Heart right ventricle (tissue), 16 donors: ENCODE data around the gene SLC12A1. TPM values are rescaled to one million over a fixed set of nuclear protein-coding genes. Genes with fewer than 3 reads are reported as not detected.

Experiments used
- ATAC-seq, 8 donors: fragments of 200-7000 bp; cut with Tn5 transposase; one replicate each; pipeline ENCODE4 v1.9.1; 2020; ENCODE audit warnings: mild to moderate bottlenecking in 8 of 8, moderate library complexity in 8 of 8, moderate number of reproducible peaks in 1 of 8
- DNase-seq, 2 donors: peaks; one replicate each; pipeline ENCODE4 v3.0.0-alpha.2; 2020
- H3K27ac ChIP-seq, 10 donors: fragments of 200-600 bp; sonication (generic) in 2 of 10; one replicate each; pipeline versions ENCODE4 v1.5.0 to v1.8.0; 2020 to 2022; ENCODE audit warnings: mild to moderate bottlenecking in 3 of 10
- H3K27me3 ChIP-seq, 7 donors: fragments of 200-600 bp; one replicate each; pipeline ENCODE4 v1.8.0; 2021 to 2022; ENCODE audit warnings: mild to moderate bottlenecking in 2 of 7
- H3K36me3 ChIP-seq, 9 donors: fragments of 200-600 bp; sonication (generic) in 1 of 9; one replicate each; pipeline versions ENCODE4 v1.5.0 to v1.8.0; 2020 to 2022; ENCODE audit warnings: mild to moderate bottlenecking in 2 of 9
- H3K4me1 ChIP-seq, 9 donors: fragments of 200-600 bp; sonication (generic) in 1 of 9; one replicate each; pipeline versions ENCODE4 v1.5.0 to v1.8.0; 2020 to 2022; ENCODE audit warnings: mild to moderate bottlenecking in 4 of 9
- H3K4me3 ChIP-seq, 10 donors: fragments of 200-600 bp; sonication (generic) in 2 of 10; one replicate each; pipeline versions ENCODE4 v1.5.0 to v1.8.0; 2020 to 2022; ENCODE audit warnings: mild to moderate bottlenecking in 7 of 10, moderate library complexity in 2 of 10
- H3K9me3 ChIP-seq, 11 donors: fragments of 200-600 bp in 10 of 11; sonication (generic) in 2 of 11; one replicate each; pipeline versions ENCODE4 v1.5.0 to v1.8.0; 2013 to 2022; ENCODE audit warnings: mild to moderate bottlenecking in 2 of 11, control low read depth in 1 of 11, moderate library complexity in 1 of 11
- WGBS, 2 donors: extraction: QIAGEN DNeasy Blood & Tissue Kit; methylation state at CpG; one replicate each; pipeline ENCODE4 v1.1.7; 2013; ENCODE audit warnings: inconsistent platforms in 1 of 2; 5-methylcytosine and 5-hydroxymethylcytosine counted together
- intact Hi-C, 10 donors: fragments of 100-400 bp; cut with DNase I; formaldehyde crosslinking; loops; one replicate each; pipeline versions ENCODE4 v1.11.1 to v1.14.2; 2022
- polyA plus RNA-seq, 2 donors: library from polyadenylated mRNA; stranded (reverse); fragments of 200-250 nt; gene quantifications; one replicate each; pipeline ENCODE4 v1.2.3, GENCODE V29; 2013
- total RNA-seq, 10 donors: library from RNA; stranded (reverse); fragmentation: NEBNext Ultra II Directional in 3 of 10; extraction: Animal tissue kit (Norgen Biotek cat#: 25700) in 3 of 10; gene quantifications; one replicate each; pipeline versions ENCODE4 v1.2.1 to v1.2.4, GENCODE V29; 2021 to 2023
- TF ChIP-seq, protein P1 (sequence below), 9 donors: fragments of 200-600 bp; sonication (generic) in 2 of 9; IDR thresholded peaks; one replicate each; pipeline versions ENCODE4 v1.5.0 to v1.8.0; 2021 to 2022; ENCODE audit warnings: antibody characterized with exemption in 9 of 9, mild to moderate bottlenecking in 5 of 9, moderate library complexity in 1 of 9
- donor health status: Arrhythmogenic right ventricular cardiomyopathy.
- donor health status: ischemic (EF 13 %, LVEDD 7.1; RV severe dilation, severe dysfunction).
- donor health status: healthy with polysubstance abuse.
- donor health status: DM: no; HTN: yes; CAD: no.
- donor health status: DM: no; HTN: no; CAD: no.
- donor health status: ischemic (EF 25% LVEDD 6.9; RV normal size, moderate dysfunction).
- donor health status: ischemic (EF 25% LVEDD 5.7; RV mildly dilated, moderate dysfunction).
- donor health status: healthy.
- donor health status: DM: yes; HTN: yes; CAD: no.
- donor health status: Ischemic cardiomyopathy.
- donor health status: ischemic (EF 35%, LVEDD 5.7; RV mildly dilated, moderate dysfunction).
- donor health status: nonischemic (EF 11% LVEDD 7.7; RV severe dilation, severe dysfunction).
- donor health status: DM: yes; HTN: yes; CAD: no.
- donor health status: PGD.
- donor health status: ischemic (EF 29% LVEDD 5.4; RV normal size, mild dysfunction).
- donor health status: nonischemic (EF 23%, LVEDD 6.1; RV moderate dilation, normal function).

Gene SLC12A1
- total and polyA plus RNA-seq, 12 donors, result not detected

DNA sequence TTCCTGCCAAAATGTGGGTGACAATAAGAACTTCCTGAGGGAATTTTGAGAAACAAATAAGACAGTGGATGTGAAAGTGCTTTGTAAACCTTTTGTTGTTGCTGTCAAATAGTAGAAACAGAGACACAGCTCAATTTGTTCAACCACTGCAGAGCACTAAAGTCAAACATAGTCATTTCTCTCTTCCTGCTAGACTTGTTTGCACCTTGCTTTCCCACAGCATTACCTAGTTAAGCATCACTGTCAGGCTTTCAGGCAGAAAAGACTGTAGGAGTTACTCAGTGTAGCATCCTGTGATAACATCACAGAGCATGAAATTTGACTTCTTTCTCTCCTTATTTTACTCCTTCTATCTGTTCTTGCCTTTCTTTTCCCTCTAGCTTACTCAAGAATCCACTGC is 27.1 kb downstream of the SLC12A1 start:
- intact Hi-C loops, result no loop called here
- Histone ChIP-seq H3K27ac (no peak overlapping the region), H3K9me3 (no peaks in the 10 kb centered on the region), H3K4me1 (no peaks in the 10 kb centered on the region), H3K36me3 (no peaks in the 10 kb centered on the region), H3K27me3 (peaks cover 0 to 6% (median 0%) of the 10 kb centered on the region in 7 donors), H3K4me3 (no peak overlapping the region)
- ATAC-seq (no peak), DNase-seq (no peak)
- TF ChIP-seq, protein P1, sequence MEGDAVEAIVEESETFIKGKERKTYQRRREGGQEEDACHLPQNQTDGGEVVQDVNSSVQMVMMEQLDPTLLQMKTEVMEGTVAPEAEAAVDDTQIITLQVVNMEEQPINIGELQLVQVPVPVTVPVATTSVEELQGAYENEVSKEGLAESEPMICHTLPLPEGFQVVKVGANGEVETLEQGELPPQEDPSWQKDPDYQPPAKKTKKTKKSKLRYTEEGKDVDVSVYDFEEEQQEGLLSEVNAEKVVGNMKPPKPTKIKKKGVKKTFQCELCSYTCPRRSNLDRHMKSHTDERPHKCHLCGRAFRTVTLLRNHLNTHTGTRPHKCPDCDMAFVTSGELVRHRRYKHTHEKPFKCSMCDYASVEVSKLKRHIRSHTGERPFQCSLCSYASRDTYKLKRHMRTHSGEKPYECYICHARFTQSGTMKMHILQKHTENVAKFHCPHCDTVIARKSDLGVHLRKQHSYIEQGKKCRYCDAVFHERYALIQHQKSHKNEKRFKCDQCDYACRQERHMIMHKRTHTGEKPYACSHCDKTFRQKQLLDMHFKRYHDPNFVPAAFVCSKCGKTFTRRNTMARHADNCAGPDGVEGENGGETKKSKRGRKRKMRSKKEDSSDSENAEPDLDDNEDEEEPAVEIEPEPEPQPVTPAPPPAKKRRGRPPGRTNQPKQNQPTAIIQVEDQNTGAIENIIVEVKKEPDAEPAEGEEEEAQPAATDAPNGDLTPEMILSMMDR (IDR thresholded peaks at IDR 0.05), result no peak

DNA sequence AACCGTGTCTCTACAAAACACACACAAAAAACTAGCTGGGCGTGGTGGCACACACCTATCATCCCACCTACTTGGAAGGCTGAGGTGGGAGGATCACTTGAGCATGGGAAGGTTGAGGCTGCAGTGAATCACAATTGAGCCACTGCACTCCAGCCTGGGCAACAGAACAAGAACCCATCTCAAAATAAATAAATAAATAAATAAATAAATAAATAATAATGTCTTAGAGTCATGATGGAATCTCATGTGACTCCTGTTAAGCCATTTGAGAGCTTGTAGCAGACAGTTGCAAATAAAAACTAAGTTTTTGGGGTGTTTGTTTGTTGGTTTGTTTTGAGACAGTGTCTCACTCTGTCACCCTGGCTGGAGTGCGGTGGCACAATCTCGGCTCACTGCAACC is 33.2 kb downstream of the SLC12A1 start:
- ATAC-seq (no peak), DNase-seq (no peak)
- intact Hi-C loops, result no loop called here
- Histone ChIP-seq H3K9me3 (no peaks in the 10 kb centered on the region), H3K4me1 (no peaks in the 10 kb centered on the region), H3K27ac (no peak overlapping the region), H3K4me3 (no peak overlapping the region), H3K36me3 (no peaks in the 10 kb centered on the region), H3K27me3 (peaks cover 0 to 11% (median 0%) of the 10 kb centered on the region in 7 donors)
- 92 to 93% methylated on average over 4 of the region's 4 CpGs for WGBS, 2 donors
- TF ChIP-seq, protein P1 (IDR thresholded peaks at IDR 0.05), result no peak

GRCh38 chr15:48242015-48242414 is 35.9 kb downstream of the SLC12A1 start:
- no peaks in the 10 kb centered on the region for H3K36me3 ChIP-seq
- no peak overlapping the region for H3K4me3 ChIP-seq
- no peaks in the 10 kb centered on the region for H3K9me3 ChIP-seq
- DNase-seq, result no peak
- H3K27me3 ChIP-seq, result peaks cover 0 to 15% (median 0%) of the 10 kb centered on the region in 7 donors
- TF ChIP-seq, protein P1 (IDR thresholded peaks at IDR 0.05), result no peak
- no peaks in the 10 kb centered on the region for H3K4me1 ChIP-seq
- no peak overlapping the region for H3K27ac ChIP-seq
- ATAC-seq, result no peak
- intact Hi-C loops, result loop anchor here in 1 of 10 donors (1.0 kb wide), 1 partner anchor 30 kb away; no protein-coding TSS in a partner anchor

DNA sequence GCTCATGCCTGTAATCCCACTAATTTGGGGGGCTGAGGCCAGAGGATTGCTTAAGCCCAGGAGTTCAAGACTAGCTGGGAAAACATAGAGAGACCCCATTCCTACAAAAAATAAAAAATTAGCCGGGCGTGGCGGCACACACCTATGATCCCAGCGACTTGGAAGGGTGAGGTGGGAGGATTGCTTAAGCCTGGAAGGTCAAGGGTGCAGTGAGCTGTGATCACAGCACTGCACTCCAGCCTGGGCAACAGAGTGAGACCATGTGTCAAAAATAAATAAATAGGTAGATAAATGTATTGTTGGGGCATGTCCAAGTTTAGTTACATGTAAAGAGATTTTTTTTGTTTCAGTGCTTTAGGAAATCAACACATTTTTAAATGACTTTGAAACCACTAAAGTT is 36.4 kb downstream of the SLC12A1 start:
- Histone ChIP-seq H3K27ac (no peak overlapping the region), H3K36me3 (no peaks in the 10 kb centered on the region)
- intact Hi-C loops, result loop anchor here in 1 of 10 donors (1.0 kb wide), 1 partner anchor 30 kb away; no protein-coding TSS in a partner anchor

More for the DNA sequence above, 36.4 kb downstream of the SLC12A1 start:
- H3K4me3 ChIP-seq, result no peak overlapping the region
- 93 to 94% methylated on average over 4 of the region's 4 CpGs for WGBS, 2 donors
- ATAC-seq (no peak), DNase-seq (no peak)
- H3K4me1 ChIP-seq, result no peaks in the 10 kb centered on the region
- H3K27me3 ChIP-seq, result peaks cover 0 to 15% (median 0%) of the 10 kb centered on the region in 7 donors
- TF ChIP-seq, protein P1 (IDR thresholded peaks at IDR 0.05), result no peak
- no peaks in the 10 kb centered on the region for H3K9me3 ChIP-seq
